ENCODE measurements around the gene RASGRF1. TPM values are rescaled to one million over a fixed set of nuclear protein-coding genes. Genes with fewer than 3 reads are reported as not detected.

Gene RASGRF1
- total and polyA plus RNA-seq, 7 donors = 0.14 to 1.2 (median 0.58) TPM; not detected in 1

- intact Hi-C loops (cut with DNase I) = no loop called here
- no peak for DNase-seq
- H3K4me1 ChIP-seq = no peaks in the 10 kb centered on the region
- no peak overlapping the region for H3K4me3 ChIP-seq
- 66 to 79% methylated on average over 11 of the region's 11 CpGs for WGBS, 2 donors
- H3K27me3 ChIP-seq = no peaks in the 10 kb centered on the region
- H3K36me3 ChIP-seq = no peaks in the 10 kb centered on the region
- no peak for TF ChIP-seq POLR2A (IDR thresholded peaks at IDR 0.05)
- no peak for TF ChIP-seq POLR2AphosphoS5 (IDR thresholded peaks at IDR 0.05)
- no peak for TF ChIP-seq CTCF (IDR thresholded peaks at IDR 0.05)
- TF ChIP-seq EP300 (IDR thresholded peaks at IDR 0.05) = no peak
- H3K9me3 ChIP-seq = no peaks in the 10 kb centered on the region
- no peak overlapping the region for H3K27ac ChIP-seq
Observed at GRCh38 chr15:79078763-79079410, 11.7 kb downstream of the RASGRF1 start.

- peak; percentile 29 for DNase-seq
- Histone ChIP-seq H3K4me1 (no peaks in the 10 kb centered on the region), H3K27ac (no peak overlapping the region), H3K9me3 (no peaks in the 10 kb centered on the region), H3K4me3 (no peak overlapping the region), H3K27me3 (no peaks in the 10 kb centered on the region), H3K36me3 (no peaks in the 10 kb centered on the region)
- TF ChIP-seq CTCF (IDR thresholded peaks at IDR 0.05) (no peak), POLR2AphosphoS5 (IDR thresholded peaks at IDR 0.05) (no peak)
- intact Hi-C loops (cut with DNase I) = no loop called here
- WGBS, 2 donors = 82 to 94% methylated on average over 5 of the region's 5 CpGs
Observed at GRCh38 chr15:79078003-79078402, 12.6 kb downstream of the RASGRF1 start.

GRCh38 chr15:79076661-79077060 lies 13.9 kb downstream of the RASGRF1 start:
- Histone ChIP-seq H3K27ac (no peak overlapping the region), H3K9me3 (no peaks in the 10 kb centered on the region), H3K4me1 (no peaks in the 10 kb centered on the region), H3K36me3 (no peaks in the 10 kb centered on the region), H3K4me3 (no peak overlapping the region), H3K27me3 (no peaks in the 10 kb centered on the region)
- WGBS, 2 donors = 80 to 89% methylated on average over 6 of the region's 6 CpGs
- intact Hi-C loops (cut with DNase I) = no loop called here
- peak; percentile 18 for DNase-seq
- TF ChIP-seq EP300 (IDR thresholded peaks at IDR 0.05) (no peak), CTCF (IDR thresholded peaks at IDR 0.05) (no peak), POLR2AphosphoS5 (IDR thresholded peaks at IDR 0.05) (no peak), POLR2A (IDR thresholded peaks at IDR 0.05) (no peak)

- Histone ChIP-seq H3K4me3 (no peak overlapping the region), H3K9me3 (no peaks in the 10 kb centered on the region), H3K4me1 (no peaks in the 10 kb centered on the region), H3K27ac (no peak overlapping the region), H3K36me3 (no peaks in the 10 kb centered on the region), H3K27me3 (no peaks in the 10 kb centered on the region)
- TF ChIP-seq EP300 (IDR thresholded peaks at IDR 0.05) (no peak), POLR2AphosphoS5 (IDR thresholded peaks at IDR 0.05) (no peak), POLR2A (IDR thresholded peaks at IDR 0.05) (no peak), CTCF (IDR thresholded peaks at IDR 0.05) (no peak)
- intact Hi-C loops (cut with DNase I) = no loop called here
- WGBS, 2 donors = 46 to 95% methylated on average over 2 of the region's 2 CpGs
- peak; percentile 41 for DNase-seq
Observed at GRCh38 chr15:79075256-79075655, 15.3 kb downstream of the RASGRF1 start.

- Histone ChIP-seq H3K27me3 (no peaks in the 10 kb centered on the region), H3K4me1 (peaks cover 0 to 6% (median 0%) of the 10 kb centered on the region in 4 donors), H3K36me3 (no peaks in the 10 kb centered on the region), H3K9me3 (no peaks in the 10 kb centered on the region), H3K4me3 (no peak overlapping the region), H3K27ac (no peak overlapping the region)
- WGBS, 2 donors = 66 to 82% methylated on average over 9 of the region's 9 CpGs
- intact Hi-C loops (cut with DNase I) = no loop called here
- TF ChIP-seq EP300 (IDR thresholded peaks at IDR 0.05) = no peak
- TF ChIP-seq POLR2AphosphoS5 (IDR thresholded peaks at IDR 0.05) = no peak
- peak; percentile 29 for DNase-seq
Observed at GRCh38 chr15:79073336-79073735, 17.2 kb downstream of the RASGRF1 start.
